22Rv1 (cell line): ENCODE data around the gene CDCA5.

ENCODE experiments used
- H3K27ac ChIP-seq: fragments of 450-650 bp; 2 replicates; pipeline ENCODE4 v1.5.1; 2017
- CTCF ChIP-seq: fragments of 450-650 bp; IDR thresholded peaks from 2 replicates; pipeline ENCODE4 v1.5.1; 2017; ENCODE audit warnings: mild to moderate bottlenecking
- ZFX ChIP-seq: fragments of 450-650 bp; IDR thresholded peaks from 2 replicates; pipeline ENCODE4 v1.6.1; 2017; ENCODE audit warnings: antibody characterized with exemption, borderline replicate concordance

Gene CDCA5

GRCh38 chr11:65032216-65032615 is 51.6 kb downstream of the CDCA5 start:
- no peak for TF ChIP-seq CTCF
- TF ChIP-seq ZFX = no peak
- H3K27ac ChIP-seq = no peak overlapping the region
